Caki2 (cell line): ENCODE data around the gene PXDN. TPM values are rescaled to one million over a fixed set of nuclear protein-coding genes. Genes with fewer than 3 reads are reported as not detected.
A peak's percentile ranks its signal among the peaks of the same experiment; 100 is the strongest.
"Not testable (repeated sequence)": the region's sequence is repeated elsewhere in the genome, so short reads cannot be mapped to it uniquely, and the experiment has no call there.

Source experiments
- DNase-seq: peaks from one replicate; pipeline ENCODE4 v3.0.0-alpha.2; 2015; ENCODE audit warnings: low read depth
- in situ Hi-C: cut with HindIII; loops from 2 replicates; pipeline ENCODE4 v1.10.0; 2016; ENCODE audit warnings: low sequenced_read_pairs, low pct_unique_long_range_greater_than_20kb, mixed read lengths
- total RNA-seq: library from RNA; depleted of rRNA; stranded (reverse); fragments of >200 nt; shearing (Covaris generic); gene quantifications from 2 replicates; pipeline ENCODE4 v1.2.3, GENCODE V29; 2014; ENCODE audit warnings: low replicate concordance; rRNA removed

The PXDN gene
- total RNA-seq = 101 and 131 TPM in 2 replicates

GRCh38 chr2:1744446-1745170 lies at the start of gene PXDN:
PXDN (minus strand) TSS chr2:1744515; CDS start chr2:1744455, 60 bp downstream.
- in situ Hi-C loops = loop anchor here (5.0 kb wide), 1 partner anchor 192 kb away; no protein-coding TSS in a partner anchor

GRCh38 chr2:1793868-1794445 lies 49.6 kb upstream of the PXDN start:
- DNase-seq = no peak
- in situ Hi-C loops = no loop called here

More at GRCh38 chr2:1744446-1745170, at the start of gene PXDN:
- peak; percentile 74 for DNase-seq

- in situ Hi-C loops = no loop called here
Measured at GRCh38 chr2:1793001-1793867, 48.9 kb upstream of the PXDN start.

GRCh38 chr2:1791685-1792435 lies 47.5 kb upstream of the PXDN start:
- DNase-seq = no peak
- in situ Hi-C loops = no loop called here

More at GRCh38 chr2:1793001-1793867, 48.9 kb upstream of the PXDN start:
- DNase-seq = no peak

GRCh38 chr2:1791006-1791605 lies 46.8 kb upstream of the PXDN start:
- in situ Hi-C loops = no loop called here
- DNase-seq = no peak

GRCh38 chr2:1790473-1790872 lies 46.2 kb upstream of the PXDN start:
- DNase-seq = no peak
- in situ Hi-C loops = no loop called here

GRCh38 chr2:1789610-1790009 lies 45.3 kb upstream of the PXDN start:
- in situ Hi-C loops = no loop called here
- DNase-seq = no peak

GRCh38 chr2:1788478-1788959 lies 44.2 kb upstream of the PXDN start:
- in situ Hi-C loops = no loop called here
- no peak for DNase-seq

- in situ Hi-C loops = no loop called here
- DNase-seq = no peak
Measured at GRCh38 chr2:1787755-1788477, 43.6 kb upstream of the PXDN start.

GRCh38 chr2:1784986-1785617 lies 40.8 kb upstream of the PXDN start:
- DNase-seq = no peak
- in situ Hi-C loops = no loop called here

GRCh38 chr2:1784087-1784486 lies 39.8 kb upstream of the PXDN start:
- no peak for DNase-seq
- in situ Hi-C loops = no loop called here

GRCh38 chr2:1782514-1782913 lies 38.2 kb upstream of the PXDN start:
- DNase-seq = no peak
- in situ Hi-C loops = no loop called here

- no peak for DNase-seq
- in situ Hi-C loops = no loop called here
Measured at GRCh38 chr2:1781291-1782080, 37.2 kb upstream of the PXDN start.

- DNase-seq = no peak
- in situ Hi-C loops = no loop called here
Measured at GRCh38 chr2:1780693-1781092, 36.4 kb upstream of the PXDN start.

GRCh38 chr2:1780054-1780453 lies 35.7 kb upstream of the PXDN start:
- DNase-seq, in situ Hi-C loops: not testable (repeated sequence)

GRCh38 chr2:1778566-1778965 lies 34.3 kb upstream of the PXDN start:
- no peak for DNase-seq
- in situ Hi-C loops = no loop called here
